ENCODE measurements around the gene GARNL3.

The GARNL3 gene

GRCh38 chr9:127353882-127354281 lies 89.3 kb downstream of the GARNL3 start:
- DNase-seq, result no peak

- no peak for DNase-seq
These were observed 92.3 kb downstream of the GARNL3 start for GRCh38 chr9:127356906-127357305.

GRCh38 chr9:127358023-127358535 lies 93.5 kb downstream of the GARNL3 start:
- no peak for DNase-seq

GRCh38 chr9:127358770-127359169 lies 94.2 kb downstream of the GARNL3 start:
- no peak for DNase-seq

- no peak for DNase-seq
These were observed 95.7 kb downstream of the GARNL3 start for GRCh38 chr9:127360250-127360649.

GRCh38 chr9:127360829-127361228 lies 96.3 kb downstream of the GARNL3 start:
- no peak for DNase-seq

- DNase-seq, result no peak
These were observed 97.0 kb downstream of the GARNL3 start for GRCh38 chr9:127361561-127361960.

- no peak for DNase-seq
These were observed 98.3 kb downstream of the GARNL3 start for GRCh38 chr9:127362829-127363228.

GRCh38 chr9:127365461-127365860 lies 100.9 kb downstream of the GARNL3 start:
- DNase-seq, result no peak

- peak in 1 of 2 experiments; percentile 21 for DNase-seq
These were observed 102.0 kb downstream of the GARNL3 start for GRCh38 chr9:127366594-127366993.

- DNase-seq, result no peak
These were observed 104.4 kb downstream of the GARNL3 start for GRCh38 chr9:127368852-127369402.

GRCh38 chr9:127369428-127369827 lies 104.9 kb downstream of the GARNL3 start:
- no peak for DNase-seq

GRCh38 chr9:127370147-127370579 lies 105.6 kb downstream of the GARNL3 start:
- peak in 1 of 2 experiments; percentile 17 for DNase-seq

GRCh38 chr9:127370672-127371648 lies 106.4 kb downstream of the GARNL3 start:
- no peak for DNase-seq

- DNase-seq, result no peak
These were observed 115.9 kb downstream of the GARNL3 start for GRCh38 chr9:127380479-127380878.

GRCh38 chr9:127382541-127382940 lies 118.0 kb downstream of the GARNL3 start:
- DNase-seq, result no peak

- DNase-seq, result no peak
These were observed 119.6 kb downstream of the GARNL3 start for GRCh38 chr9:127384016-127384730.

GRCh38 chr9:127384901-127385300 lies 120.3 kb downstream of the GARNL3 start:
- no peak for DNase-seq

- no peak for DNase-seq
These were observed 121.7 kb downstream of the GARNL3 start for GRCh38 chr9:127386249-127386648.

GRCh38 chr9:127386981-127387380 lies 122.4 kb downstream of the GARNL3 start:
- no peak for DNase-seq

GRCh38 chr9:127388037-127388855 lies 123.7 kb downstream of the GARNL3 start:
- DNase-seq, result no peak

GRCh38 chr9:127388856-127389238 lies 124.3 kb downstream of the GARNL3 start:
- no peak for DNase-seq
